Measurements from ENCODE around the gene DEDD2. TPM values are rescaled to one million over a fixed set of nuclear protein-coding genes. Genes with fewer than 3 reads are reported as not detected.
"Not testable (repeated sequence)": the region's sequence is repeated elsewhere in the genome, so short reads cannot be mapped to it uniquely, and the experiment has no call there.

The DEDD2 gene, protein sequence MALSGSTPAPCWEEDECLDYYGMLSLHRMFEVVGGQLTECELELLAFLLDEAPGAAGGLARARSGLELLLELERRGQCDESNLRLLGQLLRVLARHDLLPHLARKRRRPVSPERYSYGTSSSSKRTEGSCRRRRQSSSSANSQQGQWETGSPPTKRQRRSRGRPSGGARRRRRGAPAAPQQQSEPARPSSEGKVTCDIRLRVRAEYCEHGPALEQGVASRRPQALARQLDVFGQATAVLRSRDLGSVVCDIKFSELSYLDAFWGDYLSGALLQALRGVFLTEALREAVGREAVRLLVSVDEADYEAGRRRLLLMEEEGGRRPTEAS
- polyA plus RNA-seq (2013, experiment 1 of 2) = 25.7 TPM
- 25.2 TPM for polyA plus RNA-seq (2013, experiment 2 of 2)

DNA sequence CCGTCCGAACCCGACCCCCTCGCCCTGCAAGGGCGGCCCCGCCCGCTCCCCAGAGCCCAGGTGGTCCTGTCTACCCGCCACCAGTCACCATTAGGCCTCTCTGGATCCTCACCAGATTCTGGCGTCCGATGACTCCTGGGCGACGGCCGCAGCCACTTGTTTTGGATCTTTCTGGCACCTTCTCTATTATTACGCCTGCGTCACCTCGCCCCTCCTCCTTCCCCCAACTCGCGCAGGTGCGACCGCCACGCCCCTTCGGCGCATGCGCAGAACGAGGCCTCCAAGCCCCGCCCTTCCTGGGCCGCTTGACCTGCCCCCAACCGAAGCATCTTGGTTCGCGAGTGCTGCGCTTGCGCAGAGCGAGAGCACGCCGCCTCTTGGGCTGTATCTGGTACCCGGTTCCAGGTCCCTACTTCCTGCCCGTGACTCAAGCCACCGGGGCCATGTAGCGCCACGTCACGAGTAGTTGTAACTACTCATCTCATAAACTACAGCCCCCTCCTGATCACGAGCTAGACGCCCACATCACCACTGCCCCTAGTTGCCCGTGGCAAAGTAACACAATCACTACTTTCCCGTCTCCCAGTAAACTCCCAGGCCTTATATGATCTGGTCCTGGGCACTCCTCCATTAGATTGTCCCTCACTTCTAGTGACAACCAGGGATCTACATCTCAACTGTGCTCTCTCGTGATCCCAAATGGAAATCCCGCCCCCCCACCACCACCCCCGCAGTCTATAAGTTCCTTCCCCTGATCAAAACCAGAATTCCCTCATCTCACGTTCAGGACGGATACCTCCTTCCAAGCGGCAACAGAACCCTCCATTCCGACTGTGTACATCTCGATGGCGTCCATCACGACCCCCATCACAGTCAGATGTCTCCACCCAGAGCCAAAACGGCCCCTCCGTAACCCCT is at the start of gene DEDD2:
Gene DEDD2, minus strand, starts transcription at position 158 of the 918 bp plus-strand sequence. CDS start 670 bp downstream, outside the sequence.
- Histone ChIP-seq H3K27me3 (ENCODE audit: insufficient read depth, low read length) (no peaks in the 10 kb centered on the region), H3K9me3 (ENCODE audit: insufficient read depth, low read depth, low read length) (no peaks in the 10 kb centered on the region), H3K4me1 (ENCODE audit: insufficient read depth, low read length) (peaks cover 12% of the 10 kb centered on the region), H3K27ac (ENCODE audit: low read depth, low read length) (peak within 1 kb of the TSS; percentile 97), H3K4me3 (ENCODE audit: low read length) (peak within 1 kb of the TSS; percentile 86), H3K9ac (ENCODE audit: low read depth, low read length) (peak within 1 kb of the TSS; percentile 78), H3K36me3 (ENCODE audit: insufficient read depth, low read length) (peaks cover 33% of the 10 kb centered on the region)
- 20% methylated on average over 57 of the region's 57 CpGs for WGBS

GRCh38 chr19:42266928-42267603 is 49.6 kb upstream of the DEDD2 start:
- H3K9ac ChIP-seq (ENCODE audit: low read depth, low read length); H3K36me3 ChIP-seq (ENCODE audit: insufficient read depth, low read length); H3K9me3 ChIP-seq (ENCODE audit: insufficient read depth, low read depth, low read length); H3K27ac ChIP-seq (ENCODE audit: low read depth, low read length); H3K27me3 ChIP-seq (ENCODE audit: insufficient read depth, low read length): not testable (repeated sequence)
- 94% methylated on average over 20 of the region's 25 CpGs for WGBS
- H3K4me1 ChIP-seq (ENCODE audit: insufficient read depth, low read length) = peaks cover 13% of the 10 kb centered on the region; the same call in 1 of the 2 replicates
- H3K4me3 ChIP-seq (ENCODE audit: low read length) = peak overlapping the region; percentile 84

DNA sequence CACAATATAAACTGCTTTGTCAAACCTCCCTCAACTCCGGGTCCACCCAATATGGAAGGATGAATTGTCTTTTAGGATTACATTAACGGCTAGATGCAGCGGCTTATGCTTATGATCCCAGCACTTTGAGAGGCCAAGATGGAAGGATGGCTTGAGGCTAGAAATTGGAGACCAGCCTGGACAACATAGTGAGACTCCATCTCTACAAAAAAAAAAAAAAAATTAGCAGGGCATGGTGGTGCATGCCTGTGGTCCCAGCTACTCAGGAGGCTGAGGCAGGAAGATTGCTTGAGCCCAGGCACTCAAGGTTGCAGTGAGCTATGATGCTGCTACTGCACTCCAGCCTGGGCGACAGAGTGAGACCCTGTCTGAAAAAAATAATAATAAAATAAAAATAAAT is 48.6 kb upstream of the DEDD2 start:
- H3K27ac ChIP-seq (ENCODE audit: low read depth, low read length) = not testable (repeated sequence)

GRCh38 chr19:42261763-42262162 is 44.3 kb upstream of the DEDD2 start:
- Histone ChIP-seq H3K4me3 (ENCODE audit: low read length) (no peak overlapping the region), H3K36me3 (ENCODE audit: insufficient read depth, low read length) (no peaks in the 10 kb centered on the region), H3K27ac (ENCODE audit: low read depth, low read length) (no peak overlapping the region), H3K9ac (ENCODE audit: low read depth, low read length) (no peak overlapping the region), H3K9me3 (ENCODE audit: insufficient read depth, low read depth, low read length) (no peaks in the 10 kb centered on the region), H3K4me1 (ENCODE audit: insufficient read depth, low read length) (no peaks in the 10 kb centered on the region), H3K27me3 (ENCODE audit: insufficient read depth, low read length) (0 out of 2 replicates have a peak, but pooled peaks cover 2% of the 10 kb centered on the region)
- WGBS = 84% methylated on average over 3 of the region's 3 CpGs

More for the DNA sequence above, 48.6 kb upstream of the DEDD2 start:
- peaks cover 13% of the 10 kb centered on the region; the same call in 1 of the 2 replicates for H3K4me1 ChIP-seq (ENCODE audit: insufficient read depth, low read length)
- H3K27me3 ChIP-seq (ENCODE audit: insufficient read depth, low read length); H3K9me3 ChIP-seq (ENCODE audit: insufficient read depth, low read depth, low read length); H3K4me3 ChIP-seq (ENCODE audit: low read length); H3K9ac ChIP-seq (ENCODE audit: low read depth, low read length); H3K36me3 ChIP-seq (ENCODE audit: insufficient read depth, low read length): not testable (repeated sequence)
- 96% methylated on average over 3 of the region's 4 CpGs for WGBS

- H3K4me1 ChIP-seq (ENCODE audit: insufficient read depth, low read length); H3K9ac ChIP-seq (ENCODE audit: low read depth, low read length); H3K27me3 ChIP-seq (ENCODE audit: insufficient read depth, low read length); H3K9me3 ChIP-seq (ENCODE audit: insufficient read depth, low read depth, low read length); H3K4me3 ChIP-seq (ENCODE audit: low read length); H3K27ac ChIP-seq (ENCODE audit: low read depth, low read length); H3K36me3 ChIP-seq (ENCODE audit: insufficient read depth, low read length): not testable (repeated sequence)
- 92% methylated on average over 3 of the region's 3 CpGs for WGBS
These were observed 40.4 kb upstream of the DEDD2 start for GRCh38 chr19:42257842-42258241.

DNA sequence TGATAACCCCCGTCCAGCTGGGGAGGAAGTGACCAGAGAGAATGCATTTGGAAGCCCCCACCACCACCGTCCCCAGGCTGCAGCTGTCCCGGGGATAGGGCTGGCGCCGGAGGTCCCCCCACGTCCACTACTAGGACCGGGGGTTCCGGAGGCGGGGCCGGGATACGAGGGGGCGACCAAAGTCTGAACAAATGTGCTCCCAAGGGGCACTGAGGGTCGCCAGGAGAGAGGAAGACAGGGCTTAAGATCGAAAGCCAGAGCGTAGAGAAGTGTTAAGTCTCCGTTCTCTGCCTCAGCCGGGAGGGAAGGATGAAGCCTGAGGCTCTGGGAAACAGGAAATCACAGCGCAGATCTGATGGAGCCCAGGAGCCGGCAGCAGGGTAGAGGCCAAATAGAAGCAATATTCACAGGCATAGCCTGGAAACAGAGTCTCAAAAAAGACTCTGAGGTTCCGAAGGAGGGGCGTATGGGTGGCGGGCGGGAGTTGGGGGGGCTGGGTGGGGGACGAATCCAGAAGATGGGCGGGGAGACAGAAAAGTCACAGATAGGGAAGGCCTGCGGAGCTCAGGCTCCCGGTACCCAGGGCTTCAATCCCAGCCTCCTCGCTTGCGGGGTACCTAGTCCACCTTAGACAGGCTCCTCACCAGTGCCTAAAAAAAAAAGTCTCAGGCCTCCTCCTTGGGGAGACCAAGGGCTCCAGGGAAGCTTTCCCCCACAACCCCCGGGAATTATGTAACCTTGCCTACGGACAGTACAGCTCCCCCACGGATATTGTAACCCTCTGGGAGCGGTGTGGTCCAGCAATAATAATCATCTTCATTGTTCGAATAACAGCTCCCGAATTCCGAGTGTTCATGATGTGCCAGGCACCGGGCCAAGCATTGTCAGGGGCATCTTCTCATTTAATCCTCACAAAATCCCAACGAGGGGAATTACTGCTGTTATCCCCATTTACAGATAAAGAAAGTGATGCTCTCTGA is 38.6 kb upstream of the DEDD2 start:
- peak overlapping the region; percentile 62; the same call in 1 of the 2 replicates for H3K27ac ChIP-seq (ENCODE audit: low read depth, low read length)
- peak overlapping the region; percentile 93 for H3K4me3 ChIP-seq (ENCODE audit: low read length)
- peak overlapping the region; percentile 5; the same call in 1 of the 2 replicates for H3K9ac ChIP-seq (ENCODE audit: low read depth, low read length)
- no peaks in the 10 kb centered on the region for H3K9me3 ChIP-seq (ENCODE audit: insufficient read depth, low read depth, low read length)
- H3K4me1 ChIP-seq (ENCODE audit: insufficient read depth, low read length) = peaks cover 22% of the 10 kb centered on the region
- H3K36me3 ChIP-seq (ENCODE audit: insufficient read depth, low read length) = no peaks in the 10 kb centered on the region
- no peaks in the 10 kb centered on the region for H3K27me3 ChIP-seq (ENCODE audit: insufficient read depth, low read length)
- WGBS = 14% methylated on average over 38 of the region's 38 CpGs

DNA sequence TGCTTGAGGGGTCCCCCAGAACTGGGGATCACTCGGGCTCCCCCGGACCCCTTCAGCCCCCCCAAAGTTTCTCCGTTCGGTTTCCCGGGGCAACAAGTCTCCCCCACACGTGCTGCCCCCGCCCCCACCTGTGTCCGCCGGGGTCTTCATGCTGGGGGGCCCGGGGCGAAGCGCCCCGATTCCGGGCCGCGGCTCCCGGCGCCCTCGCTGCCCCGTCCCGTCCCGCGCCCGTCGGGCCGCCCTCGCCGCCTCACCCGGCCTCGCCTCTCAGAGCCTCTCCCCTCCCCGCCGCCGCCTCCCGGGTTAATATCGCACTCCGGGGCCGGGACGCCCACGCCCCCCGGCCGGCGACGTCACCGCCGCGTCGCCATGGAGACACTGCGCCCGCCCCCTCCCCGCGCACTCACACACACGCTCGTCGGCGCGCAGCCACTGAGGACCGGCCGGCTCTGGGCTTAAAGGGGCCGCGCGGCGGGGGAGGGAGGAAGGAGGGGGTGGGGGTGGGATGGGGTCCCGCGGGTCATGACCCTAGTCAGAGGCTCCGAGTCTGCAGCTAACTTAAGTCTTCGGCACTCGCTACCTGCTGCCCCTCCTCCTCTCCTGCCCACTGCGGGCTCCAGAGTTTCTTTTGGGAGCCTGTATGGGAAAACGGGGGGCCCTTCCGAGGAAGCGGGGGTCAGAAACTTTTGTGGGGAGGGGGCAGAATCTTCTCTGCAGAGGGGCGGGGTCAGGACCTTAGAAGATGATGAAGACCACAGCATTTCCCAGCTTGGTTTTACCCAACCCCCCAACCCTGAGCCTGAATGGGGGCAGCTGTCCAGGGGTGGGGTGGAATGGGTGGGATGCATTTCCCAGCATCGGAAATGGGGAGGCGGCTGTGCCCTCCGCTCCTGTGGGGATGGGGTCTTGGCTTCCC is 37.6 kb upstream of the DEDD2 start, which contains the start of gene ERF:
Gene ERF, minus strand, starts transcription at position 279 of the 916 bp plus-strand sequence. Its CDS starts 129 bp downstream, at position 150.
- under 1% methylated on average over 68 of the region's 75 CpGs for WGBS
- Histone ChIP-seq H3K9ac (ENCODE audit: low read depth, low read length) (peak within 1 kb of the TSS; percentile 90), H3K4me1 (ENCODE audit: insufficient read depth, low read length) (peaks cover 22% of the 10 kb centered on the region), H3K36me3 (ENCODE audit: insufficient read depth, low read length) (peaks cover 2% of the 10 kb centered on the region), H3K9me3 (ENCODE audit: insufficient read depth, low read depth, low read length) (no peaks in the 10 kb centered on the region), H3K27ac (ENCODE audit: low read depth, low read length) (peak within 1 kb of the TSS; percentile 99), H3K4me3 (ENCODE audit: low read length) (peak within 1 kb of the TSS; percentile 93), H3K27me3 (ENCODE audit: insufficient read depth, low read length) (no peaks in the 10 kb centered on the region)

DNA sequence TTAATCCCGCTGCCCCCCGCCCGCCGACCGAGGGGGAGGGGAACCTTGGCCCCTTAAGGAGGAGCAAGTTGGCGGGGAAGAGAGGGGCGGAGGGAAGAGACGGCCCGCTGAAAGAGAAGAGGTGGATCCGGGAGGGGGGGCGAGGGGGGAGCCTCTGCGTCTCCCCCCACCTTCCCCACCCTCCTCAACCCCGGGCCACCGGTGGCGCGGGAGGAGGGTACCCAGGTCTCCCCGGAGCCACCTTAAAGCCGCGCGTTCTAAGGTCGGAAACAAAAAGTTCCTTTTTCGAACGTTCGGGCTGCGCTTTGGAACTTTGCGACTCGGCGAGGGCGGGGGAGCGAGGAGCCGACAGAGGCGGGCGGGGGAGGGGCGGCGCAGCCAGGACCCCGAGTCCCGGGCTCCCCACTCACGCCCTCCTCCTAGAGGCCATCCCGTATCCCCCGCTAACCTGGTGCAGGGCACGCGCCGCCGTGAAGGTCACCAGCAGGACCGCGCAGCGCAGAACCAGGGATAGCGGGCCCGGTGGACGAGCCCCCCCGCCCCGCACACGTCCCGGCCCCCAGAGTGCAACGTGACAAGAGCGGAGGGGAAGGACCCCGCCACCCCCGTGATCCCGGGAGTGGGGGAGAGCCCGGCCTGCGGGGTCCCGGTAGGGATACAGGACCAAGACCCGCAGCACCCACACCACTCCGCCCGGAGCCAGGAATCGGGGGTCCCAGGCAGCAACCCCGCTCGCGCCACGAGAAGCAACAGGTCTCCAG is 36.8 kb upstream of the DEDD2 start:
- Histone ChIP-seq H3K27ac (ENCODE audit: low read depth, low read length) (peak overlapping the region; percentile 99), H3K27me3 (ENCODE audit: insufficient read depth, low read length) (no peaks in the 10 kb centered on the region), H3K9ac (ENCODE audit: low read depth, low read length) (peak overlapping the region; percentile 90), H3K36me3 (ENCODE audit: insufficient read depth, low read length) (peaks cover 11% of the 10 kb centered on the region), H3K4me3 (ENCODE audit: low read length) (peak overlapping the region; percentile 93), H3K4me1 (ENCODE audit: insufficient read depth, low read length) (peaks cover 22% of the 10 kb centered on the region), H3K9me3 (ENCODE audit: insufficient read depth, low read depth, low read length) (no peaks in the 10 kb centered on the region)
- under 1% methylated on average over 66 of the region's 70 CpGs for WGBS
